Cerebellar cortex (tissue), 1 donor: ENCODE data around the gene TPI1.
"Not testable (repeated sequence)": the region's sequence is repeated elsewhere in the genome, so short reads cannot be mapped to it uniquely, and the experiment has no call there.

ENCODE experiments used
- DNase-seq: peaks from one replicate; pipeline ENCODE4 v3.0.0-alpha.2; 2015; ENCODE audit warnings: low spot score

The TPI1 gene

GRCh38 chr12:6894321-6894720 is 27.0 kb downstream of the TPI1 start:
- no peak for DNase-seq

GRCh38 chr12:6896846-6897435 is 29.6 kb downstream of the TPI1 start:
- DNase-seq: peak; percentile 94

- DNase-seq: no peak
Measured at GRCh38 chr12:6899427-6899826, 32.1 kb downstream of the TPI1 start.

DNA sequence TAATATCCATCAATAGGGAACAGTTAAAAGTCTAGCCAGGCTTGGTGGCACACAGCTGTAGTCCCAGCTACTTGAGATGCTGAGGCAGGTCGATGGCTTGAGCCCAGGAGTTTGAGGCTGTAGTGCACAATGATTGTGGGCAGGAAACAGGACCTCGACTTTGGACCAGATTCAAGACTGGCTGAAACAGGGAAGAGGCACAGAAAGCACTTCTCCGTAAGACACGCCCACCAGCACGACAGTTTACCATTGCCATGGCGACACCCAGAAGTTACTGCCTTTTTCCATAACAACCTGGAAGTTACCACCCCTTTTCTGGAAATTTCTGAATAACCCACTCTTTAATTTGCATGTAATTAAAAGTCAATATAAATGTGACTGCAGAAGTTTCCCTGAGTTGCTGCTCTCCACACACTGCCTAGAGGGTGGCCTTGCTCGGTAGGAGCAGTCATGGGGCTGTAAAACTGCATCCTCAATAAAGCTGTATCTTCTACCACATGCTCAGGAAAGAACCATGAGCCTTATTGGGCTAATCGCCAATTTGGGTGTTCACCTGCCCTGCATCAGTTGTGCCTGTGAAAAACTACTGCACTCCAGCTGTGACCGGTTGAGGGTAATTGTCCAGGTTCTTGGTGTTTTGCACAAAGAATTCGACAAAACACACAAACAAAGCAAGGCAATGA is 32.6 kb downstream of the TPI1 start:
- DNase-seq: peak; percentile 41

- peak; percentile 76 for DNase-seq
Measured at GRCh38 chr12:6902448-6902847, 35.1 kb downstream of the TPI1 start.

DNA sequence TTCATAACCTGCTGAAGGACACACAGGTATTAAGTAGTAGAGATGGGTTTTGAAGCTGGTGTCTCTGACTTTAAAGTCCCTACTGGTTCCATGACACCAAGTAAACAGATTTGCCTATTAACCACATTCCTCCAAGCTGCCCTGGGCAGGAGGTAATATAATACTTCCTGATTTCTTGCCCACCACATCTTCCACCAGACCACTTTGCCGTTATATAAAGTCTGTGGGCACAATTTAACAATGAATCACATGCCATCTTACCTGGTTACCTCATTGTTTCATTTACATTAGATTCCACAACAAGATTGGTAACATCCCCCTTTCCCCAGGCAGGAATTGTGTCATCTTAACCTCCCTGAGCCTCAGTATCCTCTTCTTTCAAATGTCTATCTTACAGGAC is 36.4 kb downstream of the TPI1 start:
- DNase-seq: no peak

DNA sequence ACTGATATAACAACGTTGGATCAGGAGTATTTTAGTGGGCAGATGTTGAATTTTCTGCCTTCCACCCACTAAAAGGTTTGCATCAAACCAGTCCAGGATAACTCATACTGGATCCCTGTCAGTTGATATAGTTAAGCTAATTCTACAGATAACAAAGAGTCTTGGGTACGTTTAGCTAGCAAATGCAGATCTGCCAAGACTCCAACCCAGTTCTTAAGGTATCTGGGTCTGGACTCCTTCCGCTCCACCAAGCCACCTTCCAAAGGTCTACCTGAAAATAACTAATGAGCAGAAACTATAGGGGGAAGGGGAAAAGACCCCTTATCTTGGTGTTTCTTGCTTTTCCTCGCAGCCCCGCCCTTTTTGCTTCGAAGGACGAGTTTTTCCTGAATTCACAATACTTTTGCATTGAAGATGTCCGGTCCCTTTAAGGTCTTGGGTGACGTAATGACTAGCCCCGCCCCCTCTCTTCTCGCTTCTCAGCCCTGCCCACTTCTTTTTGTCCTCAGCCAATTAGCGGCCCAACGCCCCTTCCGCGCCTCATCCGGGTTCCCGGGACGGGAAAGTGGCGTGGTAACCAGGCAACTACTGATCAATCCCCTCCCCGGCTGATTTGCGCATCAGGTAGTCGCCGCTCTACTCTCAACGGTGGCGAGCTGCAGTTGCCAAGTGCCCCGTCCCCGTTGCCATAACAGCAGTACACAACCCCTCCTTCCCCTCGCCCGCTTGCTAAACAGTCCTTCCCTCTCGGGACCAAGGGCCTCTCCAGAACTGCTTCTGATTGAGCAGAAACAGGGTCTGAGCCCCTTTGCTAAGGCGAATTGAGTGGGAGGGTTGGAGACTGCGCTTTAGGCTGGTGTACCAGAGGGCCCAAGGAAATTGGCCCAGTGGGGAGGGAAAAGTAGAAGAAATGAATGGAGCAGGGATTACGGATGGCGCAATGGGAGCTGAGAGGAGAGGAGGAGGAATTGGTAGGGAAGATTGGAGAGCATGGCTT is 37.2 kb downstream of the TPI1 start, which contains the start of gene LRRC23:
LRRC23 (plus strand) TSS at position 543 of the 997 bp plus-strand sequence. CDS start 812 bp downstream, outside the sequence.
- DNase-seq: peak; percentile 99

- no peak for DNase-seq
Measured at GRCh38 chr12:6905414-6906040, 38.2 kb downstream of the TPI1 start.

- not testable (repeated sequence) for DNase-seq
Measured at GRCh38 chr12:6908141-6908540, 40.8 kb downstream of the TPI1 start.

DNA sequence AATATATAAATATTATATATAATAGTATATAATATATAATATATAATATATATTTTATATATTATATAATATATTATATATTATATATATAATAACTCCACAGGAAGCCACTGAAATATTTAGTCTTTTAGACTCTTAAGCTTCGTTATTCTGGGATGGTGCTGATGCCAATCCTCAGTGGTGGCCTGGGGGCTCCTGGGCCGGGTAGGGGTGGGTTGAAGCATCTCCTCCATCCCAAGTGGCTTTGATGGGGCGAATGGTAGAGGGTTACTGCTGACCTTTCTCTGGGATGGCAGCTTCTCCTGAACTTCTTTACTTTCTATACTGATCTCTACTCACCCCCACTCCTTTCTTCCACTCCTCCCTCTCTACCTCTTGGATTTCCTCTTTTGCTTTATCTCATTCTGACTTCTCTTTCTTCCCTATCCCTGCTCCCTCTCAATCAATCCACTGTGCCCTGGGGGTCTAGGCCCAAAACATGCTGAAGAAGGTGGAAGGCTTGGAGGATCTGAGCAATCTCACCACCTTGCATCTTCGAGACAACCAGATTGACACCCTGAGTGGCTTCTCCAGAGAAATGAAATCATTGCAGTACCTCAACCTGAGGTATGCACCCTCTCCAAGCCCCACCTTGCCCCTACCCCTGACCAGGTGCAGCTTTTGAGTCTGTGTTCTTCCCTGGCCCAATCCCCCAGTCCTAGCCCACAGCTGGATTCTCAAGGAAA is 42.3 kb downstream of the TPI1 start:
- no peak for DNase-seq

DNA sequence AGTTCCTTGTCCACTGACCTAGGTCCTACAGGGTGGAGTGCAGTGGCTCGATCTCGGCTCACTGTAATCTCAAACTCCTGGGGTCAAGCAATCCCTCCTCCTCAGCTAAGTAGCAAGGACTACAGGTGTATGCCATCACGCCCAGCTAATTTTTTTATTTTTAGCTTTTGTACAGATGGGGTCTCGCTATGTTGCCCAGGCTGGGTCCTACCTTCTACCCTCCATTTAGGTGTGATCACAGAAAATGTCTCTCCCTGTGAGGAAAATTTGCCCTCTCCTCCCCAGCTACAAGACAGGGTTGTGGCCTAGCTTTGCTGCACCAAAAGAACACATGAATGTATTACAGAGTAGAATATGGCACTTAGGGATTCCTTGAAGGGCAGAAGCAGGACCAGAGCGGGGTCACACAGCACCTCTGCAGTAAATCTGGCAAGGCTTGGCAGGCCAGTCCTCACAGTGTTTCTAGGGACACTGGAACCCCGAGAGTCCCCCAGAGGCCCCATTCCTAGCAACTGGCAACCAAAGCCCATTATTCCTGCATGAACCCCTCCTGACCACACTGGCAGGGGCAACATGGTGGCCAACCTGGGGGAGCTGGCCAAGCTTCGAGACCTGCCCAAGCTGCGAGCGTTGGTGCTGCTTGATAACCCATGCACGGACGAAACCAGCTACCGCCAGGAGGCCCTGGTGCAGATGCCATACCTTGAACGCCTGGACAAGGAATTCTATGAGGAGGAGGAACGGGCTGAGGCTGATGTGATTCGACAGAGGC is 45.0 kb downstream of the TPI1 start:
- no peak for DNase-seq

DNA sequence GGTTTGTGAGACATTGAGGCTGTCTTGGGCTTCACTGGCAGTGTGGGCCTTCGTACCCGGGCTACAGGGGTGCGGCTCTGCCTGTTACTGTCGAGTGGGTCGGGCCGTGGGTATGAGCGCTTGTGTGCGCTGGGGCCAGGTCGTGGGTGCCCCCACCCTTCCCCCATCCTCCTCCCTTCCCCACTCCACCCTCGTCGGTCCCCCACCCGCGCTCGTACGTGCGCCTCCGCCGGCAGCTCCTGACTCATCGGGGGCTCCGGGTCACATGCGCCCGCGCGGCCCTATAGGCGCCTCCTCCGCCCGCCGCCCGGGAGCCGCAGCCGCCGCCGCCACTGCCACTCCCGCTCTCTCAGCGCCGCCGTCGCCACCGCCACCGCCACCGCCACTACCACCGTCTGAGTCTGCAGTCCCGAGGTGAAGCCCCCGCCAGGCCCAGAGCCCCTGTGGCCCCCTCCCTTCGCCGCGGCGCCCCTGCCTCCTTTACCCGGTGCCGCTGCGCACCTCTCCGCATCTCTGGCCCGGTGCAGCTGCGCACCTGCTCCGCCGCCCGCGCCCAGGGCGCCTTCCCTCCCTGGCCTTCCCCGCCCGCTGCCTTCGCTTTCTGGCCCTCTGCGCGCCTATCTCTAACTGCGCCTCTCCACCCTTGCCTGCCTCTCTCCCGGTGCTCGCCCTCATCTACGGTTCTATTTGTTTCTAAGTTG is 47.1 kb downstream of the TPI1 start, which contains the start of gene ENO2:
ENO2 (plus strand) TSS at position 335 of the 701 bp plus-strand sequence. CDS start 1,253 bp downstream, outside the sequence.
- DNase-seq: peak; percentile 86

DNA sequence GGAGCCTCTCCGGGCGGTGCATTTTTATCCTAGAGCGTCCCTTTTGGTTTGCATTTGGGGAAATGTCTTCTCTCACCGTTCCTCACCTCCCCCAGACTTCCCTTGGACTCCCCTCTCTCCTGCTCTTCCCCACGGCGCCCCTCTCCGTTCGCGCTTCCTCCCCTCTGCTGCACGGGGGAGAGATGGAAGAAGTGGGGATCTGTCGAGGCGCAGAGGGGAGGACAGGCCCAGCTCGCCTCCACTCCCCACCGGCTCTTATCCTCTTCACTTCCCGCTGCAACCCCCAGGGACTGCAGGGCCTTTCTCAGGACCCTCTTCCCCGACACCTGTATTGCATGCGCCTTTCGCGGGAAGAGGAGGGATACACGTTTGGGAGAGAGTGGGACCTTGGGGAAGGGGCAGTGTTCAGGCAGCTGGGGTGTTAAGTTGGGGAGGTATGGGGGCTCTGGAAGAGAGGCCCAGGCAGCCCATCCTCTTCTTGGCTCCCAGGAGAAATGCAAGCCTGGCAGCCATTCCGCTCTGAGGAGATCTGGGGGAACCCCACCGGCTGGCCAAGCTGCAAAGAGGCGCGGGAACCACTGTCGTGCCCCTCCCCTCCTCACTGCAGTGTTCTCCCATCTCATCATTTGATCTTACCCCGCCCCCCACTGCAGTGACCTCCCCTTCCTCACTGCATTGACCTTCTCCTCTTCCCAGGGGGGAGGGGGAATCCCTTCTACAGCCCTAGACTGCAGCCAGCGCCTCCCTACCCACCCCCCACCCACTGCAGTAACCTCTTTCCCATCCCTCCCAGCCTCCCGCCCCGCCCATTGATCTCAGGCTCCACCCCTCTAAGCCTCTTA is 47.8 kb downstream of the TPI1 start:
- DNase-seq: peak; percentile 38

- DNase-seq: no peak
Measured at GRCh38 chr12:6915789-6916285, 48.5 kb downstream of the TPI1 start.

GRCh38 chr12:6916426-6917200 is 49.3 kb downstream of the TPI1 start:
- no peak for DNase-seq

DNA sequence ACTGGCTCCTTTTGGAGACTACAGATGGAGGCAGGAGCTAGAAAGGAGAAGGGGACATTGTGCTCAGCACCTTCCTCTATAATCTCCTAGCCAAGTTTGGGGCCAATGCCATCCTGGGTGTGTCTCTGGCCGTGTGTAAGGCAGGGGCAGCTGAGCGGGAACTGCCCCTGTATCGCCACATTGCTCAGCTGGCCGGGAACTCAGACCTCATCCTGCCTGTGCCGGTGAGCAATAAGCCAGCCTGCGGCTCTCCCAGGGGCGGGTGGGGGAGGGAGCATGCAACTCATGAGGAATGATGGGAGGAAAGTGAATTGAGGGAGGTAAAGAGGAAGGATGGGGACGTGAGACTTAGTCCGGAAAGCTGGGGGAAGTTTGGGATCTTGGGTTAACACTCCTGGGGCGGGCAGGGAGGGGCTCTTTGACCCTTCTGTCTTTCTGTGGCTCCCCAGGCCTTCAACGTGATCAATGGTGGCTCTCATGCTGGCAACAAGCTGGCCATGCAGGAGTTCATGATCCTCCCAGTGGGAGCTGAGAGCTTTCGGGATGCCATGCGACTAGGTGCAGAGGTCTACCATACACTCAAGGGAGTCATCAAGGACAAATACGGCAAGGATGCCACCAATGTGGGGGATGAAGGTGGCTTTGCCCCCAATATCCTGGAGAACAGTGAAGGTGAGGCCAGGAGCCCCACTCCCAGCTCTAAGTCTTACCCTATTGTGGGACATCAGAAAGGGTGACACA is 50.3 kb downstream of the TPI1 start:
- no peak for DNase-seq

DNA sequence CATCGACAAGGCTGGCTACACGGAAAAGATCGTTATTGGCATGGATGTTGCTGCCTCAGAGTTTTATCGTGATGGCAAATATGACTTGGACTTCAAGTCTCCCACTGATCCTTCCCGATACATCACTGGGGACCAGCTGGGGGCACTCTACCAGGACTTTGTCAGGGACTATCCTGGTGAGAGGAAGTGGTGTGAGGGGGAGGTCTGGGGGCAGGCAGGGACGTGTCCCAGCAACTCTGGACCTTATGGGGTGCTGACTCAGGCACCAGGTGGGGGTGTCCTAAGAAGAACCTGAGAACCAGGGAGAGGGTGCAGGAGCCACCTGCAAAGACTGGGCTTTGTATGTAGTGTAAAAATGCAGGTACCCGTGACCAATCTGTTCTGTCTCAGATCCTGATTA is 52.3 kb downstream of the TPI1 start:
- DNase-seq: no peak
